ENCODE measurements around the gene EDC4. TPM values are rescaled to one million over a fixed set of nuclear protein-coding genes. Genes with fewer than 3 reads are reported as not detected.

The EDC4 gene
- total RNA-seq, 1 experiment from 2014 or later = 48.8 TPM

GRCh38 chr16:67855789-67856188, 17.1 kb upstream of the EDC4 start:
- Histone ChIP-seq H2AFZ (no peak overlapping the region), H3K4me3 (no peak overlapping the region), H3F3A (ENCODE audit: insufficient read depth, low read depth) (peaks cover 52% of the 10 kb centered on the region), H3K79me2 (ENCODE audit: low read depth) (peaks cover 92% of the 10 kb centered on the region), H3K9me2 (ENCODE audit: insufficient read depth) (no peaks in the 10 kb centered on the region), H3K27me3 (ENCODE audit: insufficient read depth, low read depth) (no peaks in the 10 kb centered on the region), H3K27ac (no peak overlapping the region), H3K4me1 (replicated peaks; ENCODE audit: insufficient read depth) (peaks cover 44% of the 10 kb centered on the region), H3K9me3 (ENCODE audit: insufficient read depth, low read depth) (no peaks in the 10 kb centered on the region), H4K20me1 (ENCODE audit: insufficient read depth) (peaks cover 94% of the 10 kb centered on the region), H3K4me2 (no peak overlapping the region), H3K36me3 (ENCODE audit: low read depth) (0 out of 2 replicates have a peak, but pooled peaks cover 7% of the 10 kb centered on the region)
- ChIA-PET CTCF (no interaction called here), POLR2A (ENCODE audit: unreplicated experiment) (no interaction called here)
- BruUV-seq (replicated peaks) = no TSS peak
- intact Hi-C loops (cut with micrococcal nuclease; ENCODE audit: unreplicated experiment) = loop anchor here (5.0 kb wide), 2 partner anchors 138 to 178 kb away; partner anchors contain the start of gene GFOD2
- no peak for DNase-seq
- TF ChIP-seq CTCF (conservative IDR thresholded peaks at IDR 0.05) (no peak), EZH2 (IDR thresholded peaks at IDR 0.05; ENCODE audit: low read depth) (no peak)

- Histone ChIP-seq H3K27me3 (ENCODE audit: insufficient read depth, low read depth) (no peaks in the 10 kb centered on the region), H3K27ac (peak overlapping the region; percentile 41), H3K4me3 (no peak overlapping the region), H4K20me1 (ENCODE audit: insufficient read depth) (peaks cover 94% of the 10 kb centered on the region), H3K36me3 (ENCODE audit: low read depth) (peaks cover 13% of the 10 kb centered on the region; the same call in 1 of the 2 replicates), H3K79me2 (ENCODE audit: low read depth) (peaks cover 92% of the 10 kb centered on the region), H2AFZ (no peak overlapping the region), H3K9me3 (ENCODE audit: insufficient read depth, low read depth) (no peaks in the 10 kb centered on the region), H3K9me2 (ENCODE audit: insufficient read depth) (no peaks in the 10 kb centered on the region), H3F3A (ENCODE audit: insufficient read depth, low read depth) (peaks cover 54% of the 10 kb centered on the region), H3K4me1 (replicated peaks; ENCODE audit: insufficient read depth) (peaks cover 52% of the 10 kb centered on the region), H3K4me2 (peak overlapping the region; percentile 39)
- POLR2A ChIA-PET (ENCODE audit: unreplicated experiment) = interaction anchor here (0.5 to 1.1 kb wide), 2 partner anchors 180 to 388 kb away, joined by 4 to 5 read pairs; partner anchors contain the start of gene PLA2G15
- CTCF ChIA-PET = no interaction called here
- DNase-seq = no peak
- TF ChIP-seq EZH2 (IDR thresholded peaks at IDR 0.05; ENCODE audit: low read depth) (no peak), CTCF (conservative IDR thresholded peaks at IDR 0.05) (no peak)
- BruUV-seq (replicated peaks) = no TSS peak
- intact Hi-C loops (cut with micrococcal nuclease; ENCODE audit: unreplicated experiment) = loop anchor here (5.0 kb wide), 2 partner anchors 140 to 180 kb away; partner anchors contain the start of gene GFOD2
Measured at GRCh38 chr16:67856927-67857546, 15.8 kb upstream of the EDC4 start.

GRCh38 chr16:67857547-67858233, 15.2 kb upstream of the EDC4 start:
- peaks cover 52% of the 10 kb centered on the region for H3K4me1 ChIP-seq (replicated peaks; ENCODE audit: insufficient read depth)
- peaks cover 95% of the 10 kb centered on the region for H4K20me1 ChIP-seq (ENCODE audit: insufficient read depth)
- POLR2A ChIA-PET (ENCODE audit: unreplicated experiment) = interaction anchor here (0.5 to 1.1 kb wide), 4 partner anchors 13 to 387 kb away, joined by 3 to 8 read pairs (median 4); partner anchors contain the start of gene PLA2G15
- H3K4me2 ChIP-seq = peak overlapping the region; percentile 62
- H3K36me3 ChIP-seq (ENCODE audit: low read depth) = peaks cover 15% of the 10 kb centered on the region; the same call in 1 of the 2 replicates
- peak; percentile 88 to 98 for DNase-seq
- peaks cover 54% of the 10 kb centered on the region for H3F3A ChIP-seq (ENCODE audit: insufficient read depth, low read depth)
- H3K4me3 ChIP-seq = no peak overlapping the region; the same call in 1 of the 2 replicates
- BruUV-seq (replicated peaks) = no TSS peak
- H2AFZ ChIP-seq = no peak overlapping the region
- peaks cover 92% of the 10 kb centered on the region for H3K79me2 ChIP-seq (ENCODE audit: low read depth)
- no peaks in the 10 kb centered on the region for H3K9me2 ChIP-seq (ENCODE audit: insufficient read depth)
- CTCF ChIA-PET = interaction anchor here (0.6 kb wide), 1 partner anchor 183 kb away, joined by 3 read pairs; no protein-coding TSS in a partner anchor
- H3K9me3 ChIP-seq (ENCODE audit: insufficient read depth, low read depth) = no peaks in the 10 kb centered on the region
- H3K27ac ChIP-seq = peak overlapping the region; percentile 69
- no peaks in the 10 kb centered on the region for H3K27me3 ChIP-seq (ENCODE audit: insufficient read depth, low read depth)
- no peak for TF ChIP-seq EZH2 (IDR thresholded peaks at IDR 0.05; ENCODE audit: low read depth)
- no peak for TF ChIP-seq CTCF (conservative IDR thresholded peaks at IDR 0.05)
- intact Hi-C loops (cut with micrococcal nuclease; ENCODE audit: unreplicated experiment) = loop anchor here (5.0 kb wide), 2 partner anchors 140 to 180 kb away; partner anchors contain the start of gene GFOD2
